ENCODE measurements around the gene ALS2.
A peak's percentile ranks its signal among the peaks of the same experiment; 100 is the strongest.

Gene ALS2

GRCh38 chr2:201712726-201713125 is 68.0 kb downstream of the ALS2 start:
- in situ Hi-C loops (cut with HindIII; ENCODE audit: low sequenced_read_pairs), result no loop called here
- no peak for TF ChIP-seq CTCF (IDR thresholded peaks at IDR 0.05; ENCODE audit: low read depth, low read length, missing control alignments)
- no peak for DNase-seq (ENCODE audit: low read depth)
- H3K4me3 ChIP-seq (ENCODE audit: low read depth, low read length), result no peak overlapping the region

- in situ Hi-C loops (cut with HindIII; ENCODE audit: low sequenced_read_pairs), result no loop called here
Observed at GRCh38 chr2:201709747-201710146, 71.0 kb downstream of the ALS2 start.

GRCh38 chr2:201709049-201709448 is 71.7 kb downstream of the ALS2 start:
- TF ChIP-seq CTCF (IDR thresholded peaks at IDR 0.05; ENCODE audit: low read depth, low read length, missing control alignments), result no peak
- DNase-seq (ENCODE audit: low read depth), result no peak
- no peak overlapping the region for H3K4me3 ChIP-seq (ENCODE audit: low read depth, low read length)
- in situ Hi-C loops (cut with HindIII; ENCODE audit: low sequenced_read_pairs), result no loop called here

More at GRCh38 chr2:201709747-201710146, 71.0 kb downstream of the ALS2 start:
- no peak for DNase-seq (ENCODE audit: low read depth)
- no peak overlapping the region for H3K4me3 ChIP-seq (ENCODE audit: low read depth, low read length)
- no peak for TF ChIP-seq CTCF (IDR thresholded peaks at IDR 0.05; ENCODE audit: low read depth, low read length, missing control alignments)

- peak; percentile 53 for TF ChIP-seq CTCF (IDR thresholded peaks at IDR 0.05; ENCODE audit: low read depth, low read length, missing control alignments)
- in situ Hi-C loops (cut with HindIII; ENCODE audit: low sequenced_read_pairs), result no loop called here
- DNase-seq (ENCODE audit: low read depth), result peak; percentile 32
- H3K4me3 ChIP-seq (ENCODE audit: low read depth, low read length), result no peak overlapping the region
Observed at GRCh38 chr2:201707753-201708152, 73.0 kb downstream of the ALS2 start.

GRCh38 chr2:201707142-201707541 is 73.6 kb downstream of the ALS2 start:
- H3K4me3 ChIP-seq (ENCODE audit: low read depth, low read length), result no peak overlapping the region
- in situ Hi-C loops (cut with HindIII; ENCODE audit: low sequenced_read_pairs), result no loop called here
- no peak for DNase-seq (ENCODE audit: low read depth)
- TF ChIP-seq CTCF (IDR thresholded peaks at IDR 0.05; ENCODE audit: low read depth, low read length, missing control alignments), result no peak

- in situ Hi-C loops (cut with HindIII; ENCODE audit: low sequenced_read_pairs), result no loop called here
- TF ChIP-seq CTCF (IDR thresholded peaks at IDR 0.05; ENCODE audit: low read depth, low read length, missing control alignments), result no peak
Observed at GRCh38 chr2:201704536-201704935, 76.2 kb downstream of the ALS2 start.

GRCh38 chr2:201701646-201702045 is 79.1 kb downstream of the ALS2 start:
- in situ Hi-C loops (cut with HindIII; ENCODE audit: low sequenced_read_pairs), result no loop called here
- DNase-seq (ENCODE audit: low read depth), result no peak
- TF ChIP-seq CTCF (IDR thresholded peaks at IDR 0.05; ENCODE audit: low read depth, low read length, missing control alignments), result no peak
- no peak overlapping the region for H3K4me3 ChIP-seq (ENCODE audit: low read depth, low read length)

More at GRCh38 chr2:201704536-201704935, 76.2 kb downstream of the ALS2 start:
- DNase-seq (ENCODE audit: low read depth), result no peak
- H3K4me3 ChIP-seq (ENCODE audit: low read depth, low read length), result no peak overlapping the region

Measured in astrocyte of the cerebellum (primary cell).